Smooth muscle cell (in vitro differentiated cells): Measurements from ENCODE around the gene COL26A1. TPM values are rescaled to one million over a fixed set of nuclear protein-coding genes. Genes with fewer than 3 reads are reported as not detected.
"Not testable (repeated sequence)": the region's sequence is repeated elsewhere in the genome, so short reads cannot be mapped to it uniquely, and the experiment has no call there.

ENCODE experiments used
- DNase-seq: peaks from one replicate; lab custom pipeline; 2025; ENCODE audit not compliant: unreplicated experiment; lab: John Stamatoyannopoulos, UW
- H2AFZ ChIP-seq: fragments of 200-600 bp; sonication (generic); 2 replicates; pipeline ENCODE4 v1.6.0; 2016; ENCODE audit warnings: antibody characterized with exemption, low read depth, mild to moderate bottlenecking
- H3F3A ChIP-seq: fragments of 200-600 bp; sonication (generic); 2 replicates; pipeline ENCODE4 v1.6.0; 2017; ENCODE audit warnings: antibody characterized with exemption, low read depth
- H3K27ac ChIP-seq: fragments of 200-600 bp; sonication (generic); 2 replicates; pipeline ENCODE4 v1.5.1; 2016; ENCODE audit warnings: low read depth, mild to moderate bottlenecking
- H3K27me3 ChIP-seq: fragments of 200-600 bp; sonication (generic); 2 replicates; pipeline ENCODE4 v1.6.1; 2016; ENCODE audit warnings: low read depth, mild to moderate bottlenecking
- H3K36me3 ChIP-seq: fragments of 200-600 bp; sonication (generic); 2 replicates; pipeline ENCODE4 v1.5.1; 2016; ENCODE audit warnings: low read depth
- H3K4me1 ChIP-seq: fragments of 200-600 bp; sonication (generic); 2 replicates; pipeline ENCODE4 v1.5.1; 2016; ENCODE audit warnings: low read depth
- H3K4me2 ChIP-seq: fragments of 200-600 bp; sonication (generic); 2 replicates; pipeline ENCODE4 v1.6.0; 2016; ENCODE audit warnings: mild to moderate bottlenecking
- H3K4me3 ChIP-seq: fragments of 200-600 bp; sonication (generic); 2 replicates; pipeline ENCODE4 v1.5.1; 2016; ENCODE audit warnings: mild to moderate bottlenecking
- H3K79me2 ChIP-seq: fragments of 200-600 bp; sonication (generic); 2 replicates; pipeline ENCODE4 v1.6.0; 2016; ENCODE audit warnings: low read depth, mild to moderate bottlenecking
- H3K9ac ChIP-seq: fragments of 200-600 bp; sonication (generic); 2 replicates; pipeline ENCODE4 v1.6.0; 2016; ENCODE audit warnings: low read depth
- H3K9me3 ChIP-seq: fragments of 200-600 bp; sonication (generic); replicated peaks from 2 replicates; pipeline ENCODE4 v1.5.1; 2016; ENCODE audit warnings: low read depth
- H4K20me1 ChIP-seq: fragments of 200-600 bp; sonication (generic); 2 replicates; pipeline ENCODE4 v1.6.0; 2016; ENCODE audit warnings: low read depth
- WGBS: methylation state at CpG from one replicate; pipeline ENCODE4 v1.1.7; 2016; ENCODE audit warnings: low lambda C conversion rate; 5-methylcytosine and 5-hydroxymethylcytosine counted together
- polyA plus RNA-seq: library from polyadenylated mRNA; unstranded; fragments of >200 nt; fragmentation: Nextera tagmentation; extraction: Ambion mirVana; gene quantifications from 2 replicates; pipeline ENCODE4 v1.2.1, GENCODE V29; 2016
- total RNA-seq: library from RNA; depleted of rRNA; stranded (reverse); fragments of >200 nt; gene quantifications from 2 replicates; pipeline ENCODE4 v1.2.3, GENCODE V29; 2014
- TF ChIP-seq, protein P1 (sequence below): fragments of 200-600 bp; sonication (generic); IDR thresholded peaks from 2 replicates; pipeline ENCODE4 v1.5.1; 2017; ENCODE audit warnings: borderline replicate concordance, mild to moderate bottlenecking, antibody characterized with exemption; ENCODE audit not compliant: insufficient read depth, poor library complexity, severe bottlenecking

The COL26A1 gene
- total and polyA plus RNA-seq, 2 experiments from 2014 or later: 4.9 to 13.2 TPM

DNA sequence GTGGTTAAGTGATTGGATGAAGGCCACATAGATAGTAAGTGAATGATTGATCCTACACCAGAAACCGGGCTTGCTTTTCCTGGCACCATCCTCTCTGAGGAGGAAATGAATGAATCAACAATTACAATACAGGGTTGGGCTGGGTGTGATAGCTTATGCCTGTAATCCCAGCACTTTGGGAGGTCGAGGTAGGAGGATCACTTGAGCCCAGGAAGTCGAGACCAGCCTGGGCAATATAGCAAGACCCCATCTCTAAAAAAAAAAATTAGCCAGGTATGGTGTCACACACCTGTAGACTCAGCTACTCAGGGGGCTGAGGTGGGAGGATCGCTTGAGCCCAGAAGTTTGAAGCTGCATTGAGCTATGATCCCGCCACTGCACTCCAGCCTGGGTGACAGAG lies 111.5 kb downstream of the COL26A1 start:
- Histone ChIP-seq H3K9ac (no peak overlapping the region), H4K20me1 (no peaks in the 10 kb centered on the region), H3K4me2 (no peak overlapping the region), H3K27ac (no peak overlapping the region), H3K9me3 (peaks cover 4% of the 10 kb centered on the region), H3K4me1 (no peaks in the 10 kb centered on the region), H3F3A (no peaks in the 10 kb centered on the region), H3K27me3 (no peaks in the 10 kb centered on the region), H3K36me3 (no peaks in the 10 kb centered on the region), H3K4me3 (no peak overlapping the region), H2AFZ (no peak overlapping the region), H3K79me2 (no peaks in the 10 kb centered on the region)
- TF ChIP-seq, protein P1, sequence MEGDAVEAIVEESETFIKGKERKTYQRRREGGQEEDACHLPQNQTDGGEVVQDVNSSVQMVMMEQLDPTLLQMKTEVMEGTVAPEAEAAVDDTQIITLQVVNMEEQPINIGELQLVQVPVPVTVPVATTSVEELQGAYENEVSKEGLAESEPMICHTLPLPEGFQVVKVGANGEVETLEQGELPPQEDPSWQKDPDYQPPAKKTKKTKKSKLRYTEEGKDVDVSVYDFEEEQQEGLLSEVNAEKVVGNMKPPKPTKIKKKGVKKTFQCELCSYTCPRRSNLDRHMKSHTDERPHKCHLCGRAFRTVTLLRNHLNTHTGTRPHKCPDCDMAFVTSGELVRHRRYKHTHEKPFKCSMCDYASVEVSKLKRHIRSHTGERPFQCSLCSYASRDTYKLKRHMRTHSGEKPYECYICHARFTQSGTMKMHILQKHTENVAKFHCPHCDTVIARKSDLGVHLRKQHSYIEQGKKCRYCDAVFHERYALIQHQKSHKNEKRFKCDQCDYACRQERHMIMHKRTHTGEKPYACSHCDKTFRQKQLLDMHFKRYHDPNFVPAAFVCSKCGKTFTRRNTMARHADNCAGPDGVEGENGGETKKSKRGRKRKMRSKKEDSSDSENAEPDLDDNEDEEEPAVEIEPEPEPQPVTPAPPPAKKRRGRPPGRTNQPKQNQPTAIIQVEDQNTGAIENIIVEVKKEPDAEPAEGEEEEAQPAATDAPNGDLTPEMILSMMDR: no peak
- WGBS: 84% methylated on average over 5 of the region's 5 CpGs
- DNase-seq: no peak

DNA sequence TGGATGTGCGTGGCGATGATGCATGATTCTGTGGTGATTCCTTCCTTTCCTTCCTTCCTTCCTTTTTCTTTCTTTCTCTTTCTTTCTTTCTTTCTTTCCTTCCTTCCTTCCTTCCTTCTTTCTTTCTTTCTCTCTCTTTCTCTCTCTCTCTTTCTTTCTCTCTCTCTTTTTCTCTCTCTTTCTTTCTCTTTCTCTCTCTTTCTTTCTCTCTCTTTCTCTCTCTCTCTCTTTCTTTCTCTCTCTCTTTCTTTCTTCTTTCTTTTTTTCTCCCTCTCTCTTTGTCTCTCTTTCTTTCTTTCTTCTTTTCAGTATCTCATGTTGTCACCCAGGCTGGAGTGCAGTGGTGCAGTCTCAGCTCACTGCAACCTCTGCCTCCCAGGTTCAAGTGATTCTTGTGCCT lies 113.0 kb downstream of the COL26A1 start:
- H3K4me2 ChIP-seq, H3K4me1 ChIP-seq, H3K9me3 ChIP-seq, H3K9ac ChIP-seq, DNase-seq, H3K36me3 ChIP-seq, H2AFZ ChIP-seq, H3K27me3 ChIP-seq, H4K20me1 ChIP-seq, H3K79me2 ChIP-seq, H3K4me3 ChIP-seq, H3F3A ChIP-seq, H3K27ac ChIP-seq: not testable (repeated sequence)
- WGBS: 97% methylated on average over 2 of the region's 2 CpGs

DNA sequence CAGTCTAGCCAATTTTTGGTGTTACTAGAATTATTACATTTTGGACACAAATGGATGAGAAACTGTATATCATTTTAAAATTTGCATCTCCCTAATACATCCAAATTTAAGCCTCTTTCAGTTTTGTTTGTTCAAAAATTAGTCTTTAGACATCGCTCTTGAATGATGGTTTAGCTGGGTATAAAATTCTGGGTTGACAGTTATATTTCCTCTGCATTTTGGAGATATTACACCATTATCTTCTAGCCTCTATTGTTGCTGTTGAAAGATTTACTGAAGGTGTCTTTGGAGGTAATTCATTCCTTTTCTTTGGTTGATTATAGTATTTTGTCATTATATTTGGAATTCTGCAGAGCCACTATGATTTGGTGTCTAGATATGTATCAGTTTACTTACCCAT lies 116.5 kb downstream of the COL26A1 start:
- Histone ChIP-seq H3K9me3 (peaks cover 9% of the 10 kb centered on the region), H3K27me3 (no peaks in the 10 kb centered on the region), H3K9ac (no peak overlapping the region), H3K4me2 (no peak overlapping the region), H4K20me1 (no peaks in the 10 kb centered on the region), H2AFZ (no peak overlapping the region), H3K27ac (no peak overlapping the region), H3K4me1 (no peaks in the 10 kb centered on the region), H3F3A (no peaks in the 10 kb centered on the region), H3K79me2 (no peaks in the 10 kb centered on the region), H3K4me3 (no peak overlapping the region), H3K36me3 (no peaks in the 10 kb centered on the region)
- DNase-seq: no peak
- 98% methylated on average over 1 of the region's 1 CpG for WGBS
- TF ChIP-seq, protein P1: no peak

DNA sequence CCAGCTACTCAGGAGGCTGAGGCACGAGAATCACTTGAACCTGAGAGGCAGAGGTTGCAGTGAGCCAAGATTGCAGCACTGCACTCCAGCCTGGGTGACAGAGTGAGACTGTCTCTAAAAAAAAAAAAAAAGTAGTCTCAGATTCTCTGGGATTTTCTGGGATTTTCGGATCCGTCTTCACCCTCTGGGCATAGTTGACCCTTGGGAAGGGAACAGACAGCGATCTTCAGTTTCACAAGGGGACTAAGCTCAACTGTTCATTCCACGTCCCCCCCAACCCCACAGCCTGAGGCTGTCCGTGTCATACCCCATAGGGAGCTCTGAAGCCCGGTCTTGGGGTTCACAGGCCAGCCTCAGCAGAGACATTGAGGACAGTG lies 123.4 kb downstream of the COL26A1 start:
- H2AFZ ChIP-seq: peak overlapping the region; percentile 84
- not testable (repeated sequence) for H3K27ac ChIP-seq, DNase-seq, H3K27me3 ChIP-seq, H3K4me3 ChIP-seq, H3K79me2 ChIP-seq, H3F3A ChIP-seq, H4K20me1 ChIP-seq, H3K9ac ChIP-seq, H3K36me3 ChIP-seq, H3K9me3 ChIP-seq
- 42% methylated on average over 7 of the region's 7 CpGs for WGBS
- H3K4me2 ChIP-seq: peak overlapping the region; percentile 76
- peaks cover 15% of the 10 kb centered on the region for H3K4me1 ChIP-seq
